HuH-7 (cell line): ENCODE results near the gene LDLRAD4.

ENCODE experiments used
- DNase-seq: peaks from one replicate; pipeline ENCODE4 v3.0.0; 2011; ENCODE audit warnings: low spot score

The LDLRAD4 gene

DNA sequence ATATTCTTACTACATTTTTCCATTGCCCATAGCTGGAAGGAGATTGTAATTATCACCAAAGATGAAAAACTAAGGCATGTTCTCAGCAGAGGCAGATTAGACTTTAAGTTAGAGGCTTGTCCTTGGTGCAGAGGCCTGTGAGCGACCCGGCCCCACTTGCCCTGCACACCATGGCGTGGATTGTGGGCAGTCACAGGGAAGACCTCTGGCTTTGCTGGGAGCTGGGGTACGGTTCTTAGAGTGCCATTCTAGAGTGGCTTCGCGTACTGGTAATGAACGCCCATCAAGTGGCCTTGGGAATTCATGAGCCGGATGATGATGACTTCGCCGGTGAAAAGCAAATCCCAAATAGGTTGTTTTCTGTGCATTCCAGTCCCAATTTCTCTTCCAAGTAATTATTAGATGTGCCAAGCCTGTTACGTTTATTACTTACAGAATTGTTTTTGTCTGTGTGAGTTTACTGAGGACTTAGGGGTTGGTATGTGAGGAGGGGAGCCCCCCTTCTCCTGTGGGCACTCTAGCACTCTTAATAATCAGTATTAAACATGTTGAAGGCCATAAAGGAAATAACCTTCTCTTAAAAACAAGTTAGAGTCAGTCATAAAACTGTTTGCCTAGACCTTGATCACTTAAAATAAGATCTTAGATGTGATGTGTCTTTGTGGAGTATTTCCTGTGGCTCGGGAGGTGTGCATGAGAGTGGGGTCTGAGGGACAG, 90.6 kb downstream of the LDLRAD4 start:
- no peak for DNase-seq

- DNase-seq: no peak
These were observed 91.4 kb downstream of the LDLRAD4 start for GRCh38 chr18:13309748-13310670.

GRCh38 chr18:13311193-13311592, 92.6 kb downstream of the LDLRAD4 start:
- DNase-seq: no peak

- DNase-seq: no peak
These were observed 94.0 kb downstream of the LDLRAD4 start for GRCh38 chr18:13312515-13312914.

- DNase-seq: no peak
These were observed 94.6 kb downstream of the LDLRAD4 start for GRCh38 chr18:13313006-13313686.

- DNase-seq: no peak
These were observed 96.4 kb downstream of the LDLRAD4 start for GRCh38 chr18:13315000-13315399.

GRCh38 chr18:13316063-13316462, 97.5 kb downstream of the LDLRAD4 start:
- no peak for DNase-seq

DNA sequence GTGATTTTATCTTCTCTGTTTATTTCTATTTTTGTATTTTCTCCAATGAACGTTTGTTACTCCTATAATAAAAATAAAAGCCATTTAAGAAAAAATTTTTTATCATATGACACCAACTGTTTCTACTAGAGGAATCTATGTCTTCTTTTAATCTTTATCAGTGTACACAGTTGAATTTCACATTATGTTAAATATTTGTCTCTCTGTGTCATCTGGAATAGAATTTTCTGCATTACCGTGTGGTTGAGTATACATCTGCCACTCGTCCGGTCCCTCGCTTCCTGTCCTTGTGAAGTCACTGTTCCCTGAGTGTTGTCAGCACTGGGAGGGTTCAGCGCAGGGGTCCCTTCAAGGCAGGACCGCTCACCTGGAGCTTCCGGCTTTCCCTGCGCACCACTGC, 99.2 kb downstream of the LDLRAD4 start:
- DNase-seq: no peak

- DNase-seq: no peak
These were observed 100.4 kb downstream of the LDLRAD4 start for GRCh38 chr18:13318731-13319501.

DNA sequence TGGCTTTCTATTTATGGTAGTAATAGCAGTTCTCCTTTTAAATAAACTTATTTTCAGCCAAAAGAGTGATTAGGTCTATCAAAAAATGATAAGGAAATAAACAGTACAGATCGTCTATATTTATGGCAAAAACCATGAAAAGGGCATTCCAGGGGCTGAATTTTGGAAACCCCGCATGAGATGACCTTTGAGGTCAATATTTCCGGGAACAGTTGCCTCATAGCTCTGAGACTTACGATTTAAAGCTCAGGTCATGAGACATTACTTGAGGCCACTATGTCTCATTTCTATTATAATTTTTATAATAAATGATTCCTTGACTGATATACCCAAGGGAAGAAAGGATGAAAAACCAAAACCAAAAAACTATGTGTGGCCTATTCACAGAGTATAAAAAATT, 101.1 kb downstream of the LDLRAD4 start:
- no peak for DNase-seq

- DNase-seq: no peak
These were observed 101.5 kb downstream of the LDLRAD4 start for GRCh38 chr18:13320096-13320495.

GRCh38 chr18:13320891-13321425, 102.4 kb downstream of the LDLRAD4 start:
- no peak for DNase-seq

GRCh38 chr18:13321923-13322322, 103.4 kb downstream of the LDLRAD4 start:
- no peak for DNase-seq

GRCh38 chr18:13323186-13323585, 104.6 kb downstream of the LDLRAD4 start:
- DNase-seq: no peak

DNA sequence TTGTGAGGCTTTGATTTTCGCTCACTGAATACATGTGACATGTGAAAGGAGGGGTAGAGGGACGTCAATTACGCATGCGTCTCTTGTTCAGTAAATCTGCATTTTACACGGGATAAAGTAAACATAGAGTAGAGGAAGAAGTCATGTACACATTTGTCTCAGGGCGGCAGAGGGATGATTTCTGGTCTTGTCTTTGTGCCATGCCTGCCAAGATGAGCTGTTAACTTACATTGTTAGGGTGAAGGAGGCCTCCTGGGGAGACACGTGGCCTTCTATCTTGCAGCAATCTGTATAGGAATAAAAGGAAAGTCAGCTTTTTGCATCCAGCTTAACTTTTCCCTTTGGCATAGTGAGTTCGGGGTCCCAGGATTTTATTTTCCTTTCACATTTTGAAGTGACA, 106.3 kb downstream of the LDLRAD4 start:
- DNase-seq: no peak

- DNase-seq: no peak
These were observed 109.7 kb downstream of the LDLRAD4 start for GRCh38 chr18:13328213-13328612.

- DNase-seq: no peak
These were observed 112.4 kb downstream of the LDLRAD4 start for GRCh38 chr18:13330996-13331395.

- DNase-seq: no peak
These were observed 113.3 kb downstream of the LDLRAD4 start for GRCh38 chr18:13331846-13332245.

GRCh38 chr18:13332874-13333273, 114.3 kb downstream of the LDLRAD4 start:
- DNase-seq: no peak

GRCh38 chr18:13335903-13336302, 117.3 kb downstream of the LDLRAD4 start:
- DNase-seq: no peak

DNA sequence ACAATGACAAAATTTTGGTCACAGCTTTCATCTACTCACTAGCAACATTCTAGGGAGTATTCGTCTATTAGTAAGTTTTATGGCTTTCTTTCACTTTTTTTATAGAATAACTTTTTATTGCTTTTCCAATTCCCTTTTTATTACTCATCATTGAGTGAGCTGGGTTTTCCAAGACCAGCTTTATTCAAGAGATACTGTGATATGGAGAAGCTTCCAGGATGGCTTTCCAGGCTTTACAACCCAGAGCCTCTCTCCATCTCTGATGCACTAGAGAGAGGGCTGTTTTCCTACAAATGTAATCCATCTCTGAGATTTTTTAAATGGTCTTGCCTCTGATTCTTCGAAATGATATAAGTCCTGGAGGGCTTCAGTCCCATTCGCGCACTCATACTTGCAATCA, 118.3 kb downstream of the LDLRAD4 start:
- no peak for DNase-seq

GRCh38 chr18:13337369-13337768, 118.8 kb downstream of the LDLRAD4 start:
- no peak for DNase-seq
